Fibroblast of lung (primary cell): Measurements from ENCODE around the gene CCDC85C.

Experiments
- EZH2 ChIP-seq: IDR thresholded peaks from 2 replicates; pipeline ENCODE4 v1.5.1; 2012; ENCODE audit warnings: low read length, control low read depth, mild to moderate bottlenecking; ENCODE audit errors: missing control alignments
- TF ChIP-seq, protein P1 (sequence below), 2 donors: IDR thresholded peaks in 1 of 2; conservative IDR thresholded peaks in 1 of 2; 1 replicate in 1 of 2; 2 replicates in 1 of 2; pipeline ENCODE4 v1.5.1; 2011 to 2012; ENCODE audit warnings: low read length in 2 of 2, control low read depth in 1 of 2, inconsistent platforms in 1 of 2, low read depth in 1 of 2, mild to moderate bottlenecking in 1 of 2

DNA sequence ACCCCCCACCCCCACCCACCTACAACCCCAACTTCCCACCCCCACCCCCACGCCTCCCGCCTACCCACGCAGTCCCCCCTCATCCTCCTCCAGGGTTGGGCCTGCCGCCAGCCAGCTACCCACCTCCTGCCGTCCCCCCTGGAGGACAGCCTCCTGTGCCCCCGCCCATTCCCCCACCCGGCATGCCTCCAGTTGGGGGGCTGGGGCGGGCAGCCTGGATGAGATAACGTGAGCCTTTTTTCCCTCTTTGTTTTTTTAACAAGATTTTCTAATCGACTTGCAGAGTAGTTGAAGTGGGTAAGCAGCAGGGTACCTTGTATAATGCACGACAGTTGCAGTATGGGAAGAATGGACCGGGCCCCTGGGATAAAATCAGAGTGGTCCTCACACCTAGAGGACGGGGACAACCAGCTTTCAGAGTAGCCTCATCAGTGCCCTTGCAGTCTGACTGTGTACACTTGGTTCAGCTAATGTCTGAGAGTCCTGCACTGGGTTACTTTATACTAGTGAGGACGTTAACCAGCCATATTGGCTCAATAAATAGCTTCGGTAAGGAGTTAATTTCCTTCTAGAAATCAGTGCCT is 93.4 kb downstream of the CCDC85C start:
- TF ChIP-seq, protein P1, sequence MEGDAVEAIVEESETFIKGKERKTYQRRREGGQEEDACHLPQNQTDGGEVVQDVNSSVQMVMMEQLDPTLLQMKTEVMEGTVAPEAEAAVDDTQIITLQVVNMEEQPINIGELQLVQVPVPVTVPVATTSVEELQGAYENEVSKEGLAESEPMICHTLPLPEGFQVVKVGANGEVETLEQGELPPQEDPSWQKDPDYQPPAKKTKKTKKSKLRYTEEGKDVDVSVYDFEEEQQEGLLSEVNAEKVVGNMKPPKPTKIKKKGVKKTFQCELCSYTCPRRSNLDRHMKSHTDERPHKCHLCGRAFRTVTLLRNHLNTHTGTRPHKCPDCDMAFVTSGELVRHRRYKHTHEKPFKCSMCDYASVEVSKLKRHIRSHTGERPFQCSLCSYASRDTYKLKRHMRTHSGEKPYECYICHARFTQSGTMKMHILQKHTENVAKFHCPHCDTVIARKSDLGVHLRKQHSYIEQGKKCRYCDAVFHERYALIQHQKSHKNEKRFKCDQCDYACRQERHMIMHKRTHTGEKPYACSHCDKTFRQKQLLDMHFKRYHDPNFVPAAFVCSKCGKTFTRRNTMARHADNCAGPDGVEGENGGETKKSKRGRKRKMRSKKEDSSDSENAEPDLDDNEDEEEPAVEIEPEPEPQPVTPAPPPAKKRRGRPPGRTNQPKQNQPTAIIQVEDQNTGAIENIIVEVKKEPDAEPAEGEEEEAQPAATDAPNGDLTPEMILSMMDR (conservative IDR thresholded peaks at IDR 0.05 in 1 of 2, IDR thresholded peaks at IDR 0.05 in 1 of 2; ENCODE audit: low read depth in 1 of 2, low read length in 2 of 2) = no peak
- no peak for TF ChIP-seq EZH2
